Stimulated activated CD4-positive, alpha-beta T cell treated with anti-CD3 and anti-CD28 coated beads, Interleukin-4, amount 100 ng/mL, for 24 hours (primary cell): Measurements from ENCODE around the gene C10orf105.

Experiments
- DNase-seq: peaks from one replicate; pipeline ENCODE4 v3.0.0-alpha.2; 2020

Gene C10orf105

GRCh38 chr10:71671994-71672946 lies 47.3 kb downstream of the C10orf105 start:
- DNase-seq: no peak

DNA sequence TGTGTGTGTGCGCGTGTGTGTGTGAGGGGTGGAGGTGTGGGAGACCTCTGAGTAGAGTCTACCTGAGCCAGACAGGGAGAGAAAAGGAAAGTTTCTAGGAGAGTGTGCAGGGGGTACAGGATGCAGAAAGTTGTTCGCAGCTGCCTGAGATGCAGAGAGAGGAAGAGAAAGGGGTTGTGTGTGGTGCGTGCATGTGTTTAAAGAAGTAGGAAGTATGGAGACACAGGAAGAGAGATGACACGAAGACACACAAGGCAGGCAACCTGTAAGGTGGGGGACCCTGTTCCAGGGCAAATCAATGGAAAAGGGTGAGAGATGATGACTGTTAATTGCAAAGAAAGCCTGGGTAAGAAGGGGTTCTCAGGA lies 52.2 kb downstream of the C10orf105 start:
- DNase-seq: no peak

GRCh38 chr10:71666639-71667386 lies 52.8 kb downstream of the C10orf105 start:
- DNase-seq: no peak

GRCh38 chr10:71665456-71665855 lies 54.1 kb downstream of the C10orf105 start:
- DNase-seq: no peak

- DNase-seq: no peak
These were observed 55.0 kb downstream of the C10orf105 start for GRCh38 chr10:71664585-71664984.

DNA sequence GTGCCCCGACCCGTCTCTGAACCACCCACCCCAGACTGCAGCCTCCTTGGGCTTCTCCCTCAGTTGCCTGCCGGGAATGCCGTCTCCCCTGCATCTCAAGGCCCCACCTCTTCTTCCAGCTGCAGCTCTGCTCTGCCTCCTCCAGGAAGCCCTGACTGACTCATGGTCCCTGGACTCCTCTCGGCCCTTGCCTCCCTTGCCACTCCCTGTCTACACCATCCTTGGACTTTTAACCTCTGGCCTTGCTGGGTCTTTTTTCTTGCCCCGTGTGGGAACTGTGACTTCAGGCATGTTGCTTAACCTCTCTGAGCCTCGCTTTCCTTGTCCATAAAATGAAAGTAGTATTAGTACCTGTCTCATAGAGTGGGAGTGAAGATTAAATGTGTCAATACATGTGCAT lies 56.3 kb downstream of the C10orf105 start:
- no peak for DNase-seq

- DNase-seq: no peak
These were observed 57.7 kb downstream of the C10orf105 start for GRCh38 chr10:71661779-71662336.
